ENCODE results near the gene CPVL.

Gene CPVL

GRCh38 chr7:28960071-28960840 lies 186.1 kb downstream of the CPVL start:
- no peak for FAIRE-seq

DNA sequence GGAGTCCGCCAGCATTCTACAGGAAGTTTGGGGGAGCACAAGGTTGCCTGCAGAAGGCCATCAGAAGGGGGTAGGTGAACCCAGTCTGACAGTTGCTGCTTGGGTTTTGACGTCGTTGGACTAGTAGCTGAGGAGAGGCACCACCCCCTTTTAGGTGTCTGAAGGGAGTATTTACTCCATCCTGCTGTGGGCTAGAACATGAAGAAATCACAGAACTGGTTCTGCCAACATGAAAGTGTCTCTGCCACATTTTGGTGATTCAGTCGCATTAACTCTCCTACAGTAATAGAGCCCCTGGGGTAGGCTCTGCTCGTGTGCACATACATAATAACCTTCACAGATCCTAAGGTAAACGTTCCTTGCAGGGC lies 187.4 kb downstream of the CPVL start:
- no peak for FAIRE-seq

GRCh38 chr7:28958235-28958979 lies 187.9 kb downstream of the CPVL start, which contains the start of gene TRIL:
Gene TRIL (minus strand): TSS chr7:28958330. CDS start chr7:28958046, 284 bp downstream.
- no peak for FAIRE-seq

DNA sequence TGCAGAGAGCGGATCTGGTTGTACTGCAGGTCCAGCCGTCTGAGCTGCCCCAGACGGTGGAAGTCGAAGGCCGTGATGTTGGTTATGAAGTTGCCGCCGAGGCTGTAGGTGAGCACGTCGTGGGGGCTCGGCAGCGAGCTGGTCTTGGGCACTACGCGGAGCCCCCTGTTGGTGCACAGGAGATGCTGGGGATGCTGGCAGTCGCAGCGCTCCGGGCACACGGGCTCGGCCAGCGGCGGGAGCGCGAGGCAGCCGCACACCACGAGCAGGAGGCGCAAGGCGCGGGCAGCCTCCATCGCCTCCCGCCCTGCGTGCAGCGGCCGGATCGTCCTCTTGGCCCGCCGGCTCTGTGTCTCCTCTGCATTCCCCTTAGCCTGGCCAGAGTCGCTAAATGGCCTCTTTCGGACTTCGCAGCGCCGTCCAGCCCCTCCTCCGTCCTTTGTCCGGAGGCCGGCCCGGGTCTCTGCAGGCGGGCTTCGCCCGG lies 188.5 kb downstream of the CPVL start:
- FAIRE-seq, result no peak

- FAIRE-seq, result no peak
These were observed 189.1 kb downstream of the CPVL start for GRCh38 chr7:28957064-28957750.

DNA sequence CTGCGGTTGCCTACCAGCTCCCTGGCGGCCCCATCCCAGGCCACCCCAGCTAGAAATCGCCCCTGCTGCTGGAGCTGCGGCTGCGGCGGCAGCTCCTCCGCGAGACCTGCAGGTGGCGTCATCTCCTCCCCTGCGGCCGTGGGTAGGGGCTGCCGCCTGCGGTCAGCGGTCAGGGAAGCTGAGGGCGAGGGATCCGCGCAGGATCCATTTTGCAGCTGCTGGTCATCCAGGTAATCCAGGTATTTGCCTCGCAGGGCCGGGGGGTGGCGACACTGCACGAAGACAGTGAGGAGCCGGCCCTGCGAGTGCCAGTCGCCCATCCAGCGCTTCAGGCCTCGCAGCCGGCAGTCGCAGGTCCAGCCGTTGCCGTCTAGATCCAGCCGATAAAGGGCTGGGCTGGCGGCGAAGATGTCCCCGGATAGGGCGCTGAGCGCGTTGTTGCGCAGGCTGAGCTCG lies 189.7 kb downstream of the CPVL start:
- FAIRE-seq, result no peak

DNA sequence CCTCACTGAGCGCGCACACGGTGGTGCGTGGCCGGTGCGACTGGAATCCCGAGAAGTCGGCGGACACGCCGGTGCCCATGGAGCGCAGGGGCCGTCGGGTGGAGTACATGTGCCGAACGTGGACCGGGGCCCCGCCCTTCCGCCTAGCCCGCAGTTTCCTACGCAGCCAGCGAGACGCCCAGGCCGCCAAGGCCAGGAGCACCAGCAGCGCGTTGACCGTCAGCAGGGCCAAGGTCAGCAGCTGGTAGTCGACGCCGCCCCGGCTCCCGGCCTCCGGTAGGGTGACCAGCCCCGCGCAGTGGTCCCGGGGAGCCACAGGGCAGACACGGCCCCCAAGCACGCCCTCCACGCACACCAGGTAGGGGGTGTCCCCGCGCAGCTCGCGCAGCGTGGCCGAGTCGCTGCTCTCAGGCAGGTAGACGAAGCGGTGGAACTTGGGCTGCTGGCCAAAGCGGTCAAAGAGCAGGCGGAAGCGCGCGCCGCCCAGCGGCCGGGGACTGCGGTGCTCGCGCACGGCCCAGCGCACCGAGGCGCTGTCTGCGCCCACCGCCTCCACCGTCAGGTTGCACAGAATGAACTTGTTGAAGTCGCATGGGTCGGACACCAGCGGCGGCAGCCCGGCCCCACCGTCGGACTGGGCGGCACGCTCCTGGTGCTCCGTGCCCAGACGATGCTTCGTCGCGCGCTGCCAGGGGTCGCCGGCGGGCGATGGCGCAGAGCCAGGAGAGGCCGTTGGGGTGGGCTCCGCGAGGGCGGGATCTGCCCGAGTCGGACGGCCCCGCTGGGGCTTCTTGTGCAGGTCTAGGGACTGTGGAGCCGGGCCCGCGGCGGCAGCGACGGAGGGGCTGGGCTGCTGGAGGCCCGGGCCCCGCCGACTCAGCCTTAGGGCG lies 190.4 kb downstream of the CPVL start:
- FAIRE-seq, result no peak

- no peak for FAIRE-seq
These were observed 191.0 kb downstream of the CPVL start for GRCh38 chr7:28955356-28955717.

- FAIRE-seq, result no peak
These were observed 191.4 kb downstream of the CPVL start for GRCh38 chr7:28954946-28955345.

- no peak for FAIRE-seq
These were observed 191.9 kb downstream of the CPVL start for GRCh38 chr7:28954471-28954870.

DNA sequence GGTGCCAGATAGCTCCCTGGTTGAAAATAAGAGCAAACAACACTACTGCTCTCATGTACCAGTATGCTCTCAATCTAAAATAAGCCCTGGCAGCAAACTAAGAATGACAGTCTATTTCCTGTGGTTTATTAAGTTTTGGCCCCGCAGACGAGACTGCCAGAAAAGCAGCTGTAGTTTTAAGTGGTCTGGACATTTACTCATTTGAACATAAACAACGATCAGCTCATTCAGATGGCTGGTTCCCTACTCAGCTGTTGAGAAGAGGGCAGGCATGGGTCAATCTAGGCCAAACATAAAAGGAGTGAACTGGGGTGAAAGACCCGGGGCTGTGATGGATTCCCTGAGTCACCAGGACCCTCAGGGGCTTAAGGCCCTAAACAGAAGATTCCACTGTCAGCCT lies 192.7 kb downstream of the CPVL start:
- no peak for FAIRE-seq
